Neutrophil (primary cell): ENCODE measurements around the gene NR1H2.
A peak's percentile ranks its signal among the peaks of the same experiment; 100 is the strongest.

Experiments
- H3K27ac ChIP-seq: fragments of 200-600 bp; sonication (generic); 2 replicates; pipeline ENCODE4 v1.5.1; 2016; ENCODE audit warnings: mild to moderate bottlenecking, moderate library complexity
- H3K27me3 ChIP-seq: fragments of 200-600 bp; sonication (generic); 2 replicates; pipeline ENCODE4 v1.6.0; 2016; ENCODE audit warnings: mild to moderate bottlenecking
- H3K36me3 ChIP-seq: fragments of 200-600 bp; sonication (generic); 2 replicates; pipeline ENCODE4 v1.5.1; 2017
- H3K4me1 ChIP-seq, 2 experiments: fragments of 200-600 bp in 1 of 2; sonication (generic) in 1 of 2; 1 replicate in 1 of 2; 2 replicates in 1 of 2; pipeline versions ENCODE4 v1.5.1 to v1.6.1; 2013 to 2016; ENCODE audit warnings: low read depth in 1 of 2, low read length in 1 of 2, mild to moderate bottlenecking in 1 of 2, moderate library complexity in 1 of 2; ENCODE audit not compliant: control insufficient read depth in 1 of 2, insufficient read depth in 1 of 2
- H3K4me3 ChIP-seq, 2 experiments: fragments of 200-600 bp in 1 of 2; sonication (generic) in 1 of 2; 1 replicate in 1 of 2; 2 replicates in 1 of 2; pipeline ENCODE4 v1.5.1; 2013 to 2016; ENCODE audit warnings: low read depth in 1 of 2, low read length in 1 of 2, mild to moderate bottlenecking in 1 of 2, moderate library complexity in 1 of 2
- H3K9me3 ChIP-seq: fragments of 200-600 bp; sonication (generic); 2 replicates; pipeline ENCODE4 v1.5.1; 2016
- CTCF ChIP-seq: fragments of 200-600 bp; sonication (generic); IDR thresholded peaks from 2 replicates; pipeline ENCODE4 v1.5.1; 2016; ENCODE audit warnings: antibody characterized with exemption

NR1H2 gene

GRCh38 chr19:50380137-50380536 is 3.9 kb downstream of the NR1H2 start:
- peaks cover 68% of the 10 kb centered on the region for H3K36me3 ChIP-seq
- no peak overlapping the region for H3K27ac ChIP-seq

GRCh38 chr19:50380751-50381151 is 4.5 kb downstream of the NR1H2 start:
- Histone ChIP-seq H3K27me3 (no peaks in the 10 kb centered on the region), H3K36me3 (peaks cover 68% of the 10 kb centered on the region), H3K27ac (no peak overlapping the region), H3K4me3 (no peak overlapping the region), H3K9me3 (no peaks in the 10 kb centered on the region), H3K4me1 (peaks cover 22 to 34% of the 10 kb centered on the region in 2 experiments)
- no peak for TF ChIP-seq CTCF

More at GRCh38 chr19:50380137-50380536, 3.9 kb downstream of the NR1H2 start:
- H3K27me3 ChIP-seq = no peaks in the 10 kb centered on the region
- peaks cover 15 to 30% of the 10 kb centered on the region in 2 experiments for H3K4me1 ChIP-seq
- no peak overlapping the region for H3K4me3 ChIP-seq
- TF ChIP-seq CTCF = no peak
- H3K9me3 ChIP-seq = no peaks in the 10 kb centered on the region

- no peaks in the 10 kb centered on the region for H3K9me3 ChIP-seq
- no peak for TF ChIP-seq CTCF
- H3K27me3 ChIP-seq = no peaks in the 10 kb centered on the region
- peaks cover 30 to 32% of the 10 kb centered on the region in 2 experiments for H3K4me1 ChIP-seq
- no peak overlapping the region for H3K27ac ChIP-seq
- H3K4me3 ChIP-seq = no peak overlapping the region
- peaks cover 62% of the 10 kb centered on the region for H3K36me3 ChIP-seq
Measured at GRCh38 chr19:50381881-50382729, 5.8 kb downstream of the NR1H2 start.

GRCh38 chr19:50383001-50383851 is 7.0 kb downstream of the NR1H2 start:
- TF ChIP-seq CTCF = no peak
- Histone ChIP-seq H3K9me3 (no peaks in the 10 kb centered on the region), H3K4me1 (peaks cover 37 to 41% of the 10 kb centered on the region in 2 experiments), H3K27me3 (no peaks in the 10 kb centered on the region), H3K4me3 (peak overlapping the region; percentile 65 to 78), H3K27ac (peak overlapping the region; percentile 82), H3K36me3 (peaks cover 50% of the 10 kb centered on the region)

GRCh38 chr19:50383852-50384684 is 7.8 kb downstream of the NR1H2 start, which contains the start of gene POLD1:
TSS of gene POLD1 (plus strand) at chr19:50384347. CDS start at chr19:50398852, 14,505 bp downstream.
- H3K27me3 ChIP-seq = no peaks in the 10 kb centered on the region
- H3K4me1 ChIP-seq = peaks cover 37 to 41% of the 10 kb centered on the region in 2 experiments
- peak within 1 kb of the TSS; percentile 65 to 78 for H3K4me3 ChIP-seq
- TF ChIP-seq CTCF = peak; percentile 34
- peak within 1 kb of the TSS; percentile 82 for H3K27ac ChIP-seq
- H3K9me3 ChIP-seq = no peaks in the 10 kb centered on the region
- peaks cover 42% of the 10 kb centered on the region for H3K36me3 ChIP-seq
